Right atrium auricular region (tissue), 2 donors: Measurements from ENCODE around the gene ARMH3. TPM values are rescaled to one million over a fixed set of nuclear protein-coding genes. Genes with fewer than 3 reads are reported as not detected.

Source experiments
- DNase-seq: peaks from one replicate; pipeline ENCODE4 v3.0.0-alpha.2; 2019; ENCODE audit warnings: low spot score
- H3K27ac ChIP-seq, 2 donors: fragments of 200-600 bp; sonication (generic); 1 replicate in 1 of 2; 2 replicates in 1 of 2; pipeline ENCODE4 v1.5.1; 2016 to 2019
- H3K27me3 ChIP-seq, 2 donors: fragments of 200-600 bp; sonication (generic); one replicate each; pipeline versions ENCODE4 v1.5.1 to v1.6.0; 2017 to 2019
- H3K36me3 ChIP-seq: fragments of 200-600 bp; sonication (generic); one replicate; pipeline ENCODE4 v1.5.1; 2016
- H3K4me1 ChIP-seq, 2 donors: fragments of 200-600 bp; sonication (generic); one replicate each; pipeline versions ENCODE4 v1.5.1 to v1.6.0; 2017 to 2019
- H3K4me3 ChIP-seq, 2 donors: fragments of 200-600 bp; sonication (generic); 1 replicate in 1 of 2; 2 replicates in 1 of 2; pipeline ENCODE4 v1.5.1; 2017 to 2019; ENCODE audit warnings: mild to moderate bottlenecking in 1 of 2, moderate library complexity in 1 of 2
- H3K9me3 ChIP-seq, 2 donors: fragments of 200-600 bp; sonication (generic); one replicate each; pipeline ENCODE4 v1.5.1; 2019
- CTCF ChIP-seq, 2 donors: fragments of 200-600 bp; sonication (generic); IDR thresholded peaks; one replicate each; pipeline ENCODE4 v1.5.1; 2019; ENCODE audit warnings: antibody characterized with exemption in 2 of 2
- total RNA-seq, 2 donors: library from RNA; depleted of rRNA; stranded (reverse); fragments of >200 nt; gene quantifications; one replicate each; pipeline ENCODE4 v1.1.0, GENCODE V29; 2016

ARMH3 gene
- total RNA-seq, 2 donors from 2014 or later = 25.4 to 28.5 TPM

GRCh38 chr10:101920546-101920945, 135.4 kb downstream of the ARMH3 start:
- Histone ChIP-seq H3K27ac (no peak overlapping the region), H3K36me3 (no peaks in the 10 kb centered on the region), H3K4me1 (peaks cover 0 to 10% of the 10 kb centered on the region in 2 donors), H3K4me3 (no peak overlapping the region), H3K9me3 (no peaks in the 10 kb centered on the region), H3K27me3 (no peaks in the 10 kb centered on the region)
- no peak for DNase-seq
- TF ChIP-seq CTCF (IDR thresholded peaks at IDR 0.05) = no peak

GRCh38 chr10:101919026-101919770, 136.8 kb downstream of the ARMH3 start:
- no peak for TF ChIP-seq CTCF (IDR thresholded peaks at IDR 0.05)
- Histone ChIP-seq H3K27me3 (no peaks in the 10 kb centered on the region), H3K4me1 (peaks cover 0 to 10% of the 10 kb centered on the region in 2 donors), H3K4me3 (no peak overlapping the region), H3K36me3 (no peaks in the 10 kb centered on the region), H3K27ac (peak overlapping the region in 1 of 2 donors; percentile 42), H3K9me3 (no peaks in the 10 kb centered on the region)
- no peak for DNase-seq

GRCh38 chr10:101912561-101913179, 143.3 kb downstream of the ARMH3 start:
- H3K9me3 ChIP-seq = no peaks in the 10 kb centered on the region
- peaks cover 10% of the 10 kb centered on the region for H3K36me3 ChIP-seq
- no peak for TF ChIP-seq CTCF (IDR thresholded peaks at IDR 0.05)
- no peaks in the 10 kb centered on the region for H3K4me1 ChIP-seq
- DNase-seq = no peak
- no peak overlapping the region for H3K27ac ChIP-seq
- no peaks in the 10 kb centered on the region for H3K27me3 ChIP-seq
- H3K4me3 ChIP-seq = no peak overlapping the region

GRCh38 chr10:101906586-101907183, 149.3 kb downstream of the ARMH3 start:
- H3K27me3 ChIP-seq = no peaks in the 10 kb centered on the region

GRCh38 chr10:101905251-101905650, 150.7 kb downstream of the ARMH3 start:
- Histone ChIP-seq H3K4me1 (peaks cover 0 to 8% of the 10 kb centered on the region in 2 donors), H3K27me3 (no peaks in the 10 kb centered on the region), H3K36me3 (no peaks in the 10 kb centered on the region), H3K4me3 (no peak overlapping the region), H3K9me3 (no peaks in the 10 kb centered on the region), H3K27ac (no peak overlapping the region)
- TF ChIP-seq CTCF (IDR thresholded peaks at IDR 0.05) = no peak
- no peak for DNase-seq

More at GRCh38 chr10:101906586-101907183, 149.3 kb downstream of the ARMH3 start:
- no peak overlapping the region for H3K4me3 ChIP-seq
- H3K27ac ChIP-seq = no peak overlapping the region
- DNase-seq = no peak
- peaks cover 0 to 8% of the 10 kb centered on the region in 2 donors for H3K4me1 ChIP-seq
- H3K9me3 ChIP-seq = no peaks in the 10 kb centered on the region
- peaks cover 9% of the 10 kb centered on the region for H3K36me3 ChIP-seq
- no peak for TF ChIP-seq CTCF (IDR thresholded peaks at IDR 0.05)
